T47D (cell line): ENCODE data around the gene SNAPC3.

Experiments
- DNase-seq, 2 experiments: peaks; one replicate each; pipeline versions ENCODE4 v3.0.0 to v3.0.0-alpha.2; 2011 to 2012; ENCODE audit warnings: low read depth in 1 of 2, low spot score in 1 of 2
- JUND ChIP-seq: IDR thresholded peaks from 2 replicates; pipeline ENCODE4 v1.6.1; 2012; ENCODE audit warnings: low read depth
- in situ Hi-C: cut with HindIII; loops from 2 replicates; pipeline ENCODE4 v1.10.0; 2016; ENCODE audit warnings: low sequenced_read_pairs, low pct_unique_long_range_greater_than_20kb

Gene SNAPC3

GRCh38 chr9:15509931-15510788 lies 87.5 kb downstream of the SNAPC3 start:
- in situ Hi-C loops: no loop called here
- no peak for TF ChIP-seq JUND
- peak; percentile 9 to 32 for DNase-seq

GRCh38 chr9:15510789-15511575 lies 88.3 kb downstream of the SNAPC3 start, which contains the start of gene PSIP1:
Gene PSIP1, minus strand, starts transcription at chr9:15510970. Its CDS starts 782 bp downstream, at chr9:15510188.
- peak; percentile 17; the same call in 1 of the 2 replicates for TF ChIP-seq JUND
- DNase-seq: peak; percentile 21 to 83
- in situ Hi-C loops: no loop called here
